GM10266 (cell line): ENCODE measurements around the gene BPIFB2.

Experiments used
- DNase-seq: peaks from one replicate; pipeline ENCODE4 v3.0.0; 2012; ENCODE audit errors: extremely low spot score
- TF ChIP-seq, protein P1 (sequence below): IDR thresholded peaks from 2 replicates; pipeline ENCODE4 v1.5.1; 2012; ENCODE audit warnings: mild to moderate bottlenecking, low read depth; ENCODE audit not compliant: control insufficient read depth, insufficient read depth; ENCODE audit errors: missing control alignments

The BPIFB2 gene

DNA sequence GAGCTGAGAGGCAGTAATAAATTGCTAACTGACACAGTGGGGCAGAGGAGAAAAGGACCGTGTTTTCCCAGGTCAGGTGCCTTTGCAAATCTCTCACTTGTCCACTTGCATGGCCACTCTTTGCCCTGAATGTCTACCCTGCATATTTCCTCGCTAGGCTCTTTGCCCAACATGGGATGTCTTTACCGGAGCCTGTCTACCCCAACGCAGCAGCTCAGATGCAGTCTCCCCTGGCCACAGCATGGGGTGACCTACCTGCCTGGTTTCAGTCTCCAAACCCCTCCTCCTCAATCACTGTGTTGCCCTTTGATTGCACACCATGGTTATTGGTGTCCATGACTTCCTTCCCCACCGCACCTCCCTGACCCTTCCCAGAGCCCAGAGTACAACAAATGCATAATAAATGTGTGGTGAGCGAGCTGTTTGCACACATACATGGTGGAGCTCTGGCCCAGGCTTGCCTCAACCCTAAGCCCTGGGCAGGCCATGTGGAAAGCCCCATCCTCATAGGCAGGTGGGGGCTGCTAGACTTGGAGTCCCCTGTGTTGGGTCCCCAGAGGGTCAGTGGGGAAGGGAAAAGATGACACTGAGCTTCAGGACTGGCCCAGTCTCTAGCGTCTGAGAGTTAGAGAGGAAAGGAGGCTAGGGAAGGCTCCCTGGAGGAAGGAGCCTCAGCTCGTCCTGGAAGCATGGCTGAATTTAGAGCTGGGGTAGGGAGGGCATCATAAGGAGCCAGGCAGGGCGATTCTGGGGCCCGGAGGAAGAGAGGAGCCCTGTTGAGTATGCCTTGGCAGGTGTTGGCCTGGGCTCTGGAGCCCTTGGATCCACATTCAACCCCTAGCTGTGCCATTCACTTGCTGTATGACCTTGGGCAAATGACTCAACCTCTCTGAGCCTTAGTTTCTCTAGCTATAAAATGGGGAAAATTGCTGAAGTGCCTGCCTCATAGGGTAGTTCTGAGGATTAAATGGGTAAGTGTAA is 19.6 kb downstream of the BPIFB2 start:
- no peak for DNase-seq
- TF ChIP-seq, protein P1, sequence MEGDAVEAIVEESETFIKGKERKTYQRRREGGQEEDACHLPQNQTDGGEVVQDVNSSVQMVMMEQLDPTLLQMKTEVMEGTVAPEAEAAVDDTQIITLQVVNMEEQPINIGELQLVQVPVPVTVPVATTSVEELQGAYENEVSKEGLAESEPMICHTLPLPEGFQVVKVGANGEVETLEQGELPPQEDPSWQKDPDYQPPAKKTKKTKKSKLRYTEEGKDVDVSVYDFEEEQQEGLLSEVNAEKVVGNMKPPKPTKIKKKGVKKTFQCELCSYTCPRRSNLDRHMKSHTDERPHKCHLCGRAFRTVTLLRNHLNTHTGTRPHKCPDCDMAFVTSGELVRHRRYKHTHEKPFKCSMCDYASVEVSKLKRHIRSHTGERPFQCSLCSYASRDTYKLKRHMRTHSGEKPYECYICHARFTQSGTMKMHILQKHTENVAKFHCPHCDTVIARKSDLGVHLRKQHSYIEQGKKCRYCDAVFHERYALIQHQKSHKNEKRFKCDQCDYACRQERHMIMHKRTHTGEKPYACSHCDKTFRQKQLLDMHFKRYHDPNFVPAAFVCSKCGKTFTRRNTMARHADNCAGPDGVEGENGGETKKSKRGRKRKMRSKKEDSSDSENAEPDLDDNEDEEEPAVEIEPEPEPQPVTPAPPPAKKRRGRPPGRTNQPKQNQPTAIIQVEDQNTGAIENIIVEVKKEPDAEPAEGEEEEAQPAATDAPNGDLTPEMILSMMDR: no peak

DNA sequence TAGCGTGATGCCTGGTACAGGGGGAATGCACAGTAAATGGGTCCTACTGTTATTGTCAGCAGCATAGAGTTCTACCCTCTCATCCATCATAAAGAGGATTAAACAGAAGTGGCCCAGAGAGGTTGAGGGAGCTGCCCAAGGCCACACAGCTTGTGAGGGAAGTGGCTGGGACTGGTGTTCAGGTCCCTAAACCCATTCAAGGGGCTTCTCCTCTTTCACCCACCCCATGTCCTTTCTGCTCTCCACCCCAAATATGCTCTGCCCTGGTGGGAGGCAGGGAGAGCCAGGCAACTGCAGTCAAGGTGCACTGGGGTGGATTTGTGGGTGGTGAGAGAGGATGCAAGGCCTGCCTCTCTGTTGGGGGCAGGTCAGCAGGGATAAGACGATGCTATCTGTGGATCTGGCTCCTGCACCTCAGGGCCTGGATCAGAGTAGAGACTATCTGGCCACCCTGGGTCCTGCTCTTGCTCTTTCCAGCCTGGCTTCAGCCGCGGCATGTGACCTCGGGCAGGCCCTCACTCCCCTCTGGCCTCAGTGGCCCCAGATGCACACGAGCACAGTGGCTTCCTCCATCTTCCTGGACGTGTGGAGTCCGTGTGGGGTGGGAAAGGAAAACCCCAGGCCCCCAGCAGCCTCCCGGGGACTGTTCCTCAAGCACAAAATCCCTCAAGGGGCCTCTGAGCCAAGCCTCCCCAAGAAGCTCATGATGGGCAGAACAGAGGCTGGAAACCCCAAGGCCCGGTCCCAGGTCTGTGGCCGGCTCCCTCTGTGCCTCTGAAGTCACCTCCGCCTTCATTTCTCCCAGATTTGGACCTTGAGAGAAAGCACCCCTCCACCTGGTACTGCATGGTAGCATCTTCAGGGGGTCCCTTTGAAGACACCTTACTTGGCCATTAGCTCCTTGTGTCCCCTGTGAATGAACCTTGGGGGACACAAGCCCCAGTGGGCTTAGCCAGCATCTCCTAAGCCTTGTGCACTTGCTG is 20.6 kb downstream of the BPIFB2 start:
- no peak for DNase-seq
- TF ChIP-seq, protein P1: no peak

DNA sequence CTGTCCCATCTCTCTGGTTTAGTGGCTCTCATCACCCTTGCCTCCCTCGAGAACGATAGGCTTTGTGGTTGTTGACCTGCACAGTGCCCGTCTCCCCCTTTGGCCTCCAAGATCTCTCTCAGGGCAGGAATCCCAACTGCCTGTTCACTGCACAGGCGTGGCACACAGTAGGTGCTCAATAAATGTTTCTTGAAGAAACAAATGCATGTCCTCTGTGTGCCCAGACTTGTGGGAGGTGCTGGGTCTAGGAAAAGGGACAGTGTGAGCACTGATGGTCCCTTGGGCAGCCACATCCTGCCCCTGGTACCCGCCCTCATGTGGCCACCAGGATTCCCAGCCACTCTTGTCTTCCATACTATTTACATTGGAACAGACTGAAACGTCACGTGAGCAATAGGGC is 21.4 kb downstream of the BPIFB2 start:
- TF ChIP-seq, protein P1: no peak
- no peak for DNase-seq

DNA sequence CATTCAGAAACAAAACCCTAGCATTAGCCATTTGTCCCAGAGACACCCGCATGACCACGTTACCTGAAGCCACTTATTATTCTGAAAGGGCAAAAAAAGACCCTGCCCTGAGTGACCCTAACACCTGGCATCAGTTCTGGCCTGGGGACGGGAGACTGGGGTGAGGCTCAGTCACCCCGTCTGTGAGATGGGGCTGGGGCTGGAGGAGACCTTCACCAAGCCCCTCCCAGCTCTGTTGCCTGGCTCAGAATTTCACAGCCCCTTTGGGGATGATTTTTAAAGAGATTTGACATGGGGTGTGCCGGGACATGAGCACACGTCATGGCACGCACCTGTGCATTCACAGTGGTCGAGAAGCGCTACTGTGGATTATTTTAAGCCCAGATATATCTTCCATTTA is 22.6 kb downstream of the BPIFB2 start:
- TF ChIP-seq, protein P1: no peak
- no peak for DNase-seq

DNA sequence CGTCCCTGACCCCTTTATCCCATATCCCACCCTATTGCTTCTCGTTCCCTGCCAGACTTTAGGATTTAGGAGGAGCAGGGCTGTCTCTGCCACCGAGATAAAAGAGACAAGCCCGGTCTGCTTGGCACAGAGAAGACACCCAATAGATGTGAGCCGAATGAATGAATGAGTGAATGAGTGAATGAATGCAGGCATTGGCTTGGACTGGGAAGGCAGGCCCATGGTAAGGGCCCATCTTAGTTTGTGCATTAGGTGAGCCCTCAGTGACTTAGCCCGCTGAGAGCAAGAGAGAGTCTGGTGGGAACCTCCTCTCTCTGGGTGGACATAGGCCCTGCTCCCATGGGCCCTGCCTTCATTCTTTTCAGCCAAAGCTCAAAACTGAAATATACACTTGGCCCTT is 23.1 kb downstream of the BPIFB2 start:
- TF ChIP-seq, protein P1: no peak
- no peak for DNase-seq

DNA sequence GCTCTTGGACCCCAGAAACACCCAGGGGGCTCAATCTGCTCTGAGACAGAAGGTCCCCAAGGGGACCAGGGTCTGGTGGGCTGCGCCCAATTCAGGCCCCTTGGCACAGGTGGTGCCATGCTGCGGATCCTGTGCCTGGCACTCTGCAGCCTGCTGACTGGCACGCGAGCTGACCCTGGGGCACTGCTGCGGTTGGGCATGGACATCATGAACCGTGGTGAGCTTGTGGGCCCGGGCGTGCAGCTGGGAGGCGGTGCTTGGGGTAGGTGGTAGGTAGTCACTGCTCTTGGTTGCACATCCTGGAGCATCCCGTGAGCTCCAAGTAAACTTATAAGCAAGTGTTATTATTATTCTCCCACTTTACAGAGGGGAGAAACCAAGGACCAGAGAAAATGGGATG is 24.0 kb downstream of the BPIFB2 start, which contains the start of gene BPIFB6:
Gene BPIFB6, plus strand, starts transcription at position 118 of the 400 bp plus-strand sequence. Its CDS starts 0 bp downstream, at position 118.
- TF ChIP-seq, protein P1: no peak

More for the DNA sequence above, 24.0 kb downstream of the BPIFB2 start, which contains the start of gene BPIFB6:
- no peak for DNase-seq
